ENCODE measurements around the gene KCNF1.

KCNF1 gene

DNA sequence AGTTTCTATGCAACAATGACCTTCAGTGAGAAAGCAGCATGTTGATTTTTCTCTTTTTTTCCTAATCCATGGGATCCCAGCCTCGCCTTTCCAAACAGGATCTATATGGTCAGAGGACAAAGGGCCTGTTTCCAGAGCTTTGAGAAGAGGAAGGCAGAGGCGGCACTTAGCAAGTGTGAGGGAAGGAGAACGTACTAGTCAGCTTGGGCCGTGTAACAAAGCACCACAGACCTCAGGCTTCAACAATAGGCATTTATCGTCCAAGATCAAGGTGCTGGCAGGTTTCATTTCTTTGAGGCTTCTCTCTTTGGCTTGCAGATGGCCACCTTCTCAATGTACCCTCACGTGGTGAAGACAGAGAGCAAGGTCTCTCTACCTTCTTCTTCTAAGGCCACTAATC lies 7.3 kb upstream of the KCNF1 start:
- TF ChIP-seq, protein P1, sequence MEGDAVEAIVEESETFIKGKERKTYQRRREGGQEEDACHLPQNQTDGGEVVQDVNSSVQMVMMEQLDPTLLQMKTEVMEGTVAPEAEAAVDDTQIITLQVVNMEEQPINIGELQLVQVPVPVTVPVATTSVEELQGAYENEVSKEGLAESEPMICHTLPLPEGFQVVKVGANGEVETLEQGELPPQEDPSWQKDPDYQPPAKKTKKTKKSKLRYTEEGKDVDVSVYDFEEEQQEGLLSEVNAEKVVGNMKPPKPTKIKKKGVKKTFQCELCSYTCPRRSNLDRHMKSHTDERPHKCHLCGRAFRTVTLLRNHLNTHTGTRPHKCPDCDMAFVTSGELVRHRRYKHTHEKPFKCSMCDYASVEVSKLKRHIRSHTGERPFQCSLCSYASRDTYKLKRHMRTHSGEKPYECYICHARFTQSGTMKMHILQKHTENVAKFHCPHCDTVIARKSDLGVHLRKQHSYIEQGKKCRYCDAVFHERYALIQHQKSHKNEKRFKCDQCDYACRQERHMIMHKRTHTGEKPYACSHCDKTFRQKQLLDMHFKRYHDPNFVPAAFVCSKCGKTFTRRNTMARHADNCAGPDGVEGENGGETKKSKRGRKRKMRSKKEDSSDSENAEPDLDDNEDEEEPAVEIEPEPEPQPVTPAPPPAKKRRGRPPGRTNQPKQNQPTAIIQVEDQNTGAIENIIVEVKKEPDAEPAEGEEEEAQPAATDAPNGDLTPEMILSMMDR (IDR thresholded peaks at IDR 0.05; ENCODE audit: low read depth, low read length) = no peak
- no peak overlapping the region for H3K4me3 ChIP-seq (ENCODE audit: low read depth, low read length)

DNA sequence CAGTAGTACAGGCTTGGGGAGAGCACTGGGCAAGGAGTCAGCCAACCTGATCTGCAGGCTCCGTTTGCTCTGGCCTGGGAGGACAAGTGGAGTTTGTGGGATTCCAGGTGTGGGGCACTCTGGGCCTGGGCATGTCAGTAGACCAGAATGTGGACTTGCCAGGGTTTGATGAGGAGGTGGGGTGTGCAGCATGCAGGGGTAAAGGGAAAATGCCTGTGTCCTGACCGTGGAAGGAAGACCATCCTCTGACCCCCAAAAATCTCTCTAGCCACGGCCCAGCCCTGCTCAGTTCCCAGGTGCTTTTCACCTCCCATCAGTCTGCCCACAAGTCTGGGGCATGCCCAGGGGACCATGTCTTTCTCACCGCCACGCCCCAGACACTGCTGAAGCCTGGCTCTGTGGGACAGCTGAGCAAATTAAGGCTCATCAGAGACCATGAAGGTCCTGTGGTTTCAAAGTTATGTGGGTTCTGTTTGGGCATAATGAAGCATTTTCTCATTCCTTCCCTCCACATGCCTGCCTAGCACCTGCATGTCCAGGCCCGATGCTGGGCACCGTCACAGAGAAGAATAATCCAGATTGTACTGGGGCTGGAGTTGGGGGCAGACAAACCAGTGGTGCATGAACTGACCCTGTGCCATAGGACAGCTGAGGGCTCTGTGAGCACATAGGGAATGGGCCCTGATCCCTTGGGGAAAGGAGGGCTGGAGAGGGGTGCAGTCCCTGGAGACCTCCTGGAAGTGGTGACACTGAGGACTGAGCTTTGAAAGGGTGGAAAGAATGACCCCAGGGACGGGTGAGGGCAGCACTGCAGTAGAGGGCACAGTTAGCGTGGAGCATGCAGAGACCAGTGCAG lies 6.5 kb upstream of the KCNF1 start:
- TF ChIP-seq, protein P1 (IDR thresholded peaks at IDR 0.05; ENCODE audit: low read depth, low read length) = no peak
- H3K4me3 ChIP-seq (ENCODE audit: low read depth, low read length) = no peak overlapping the region

DNA sequence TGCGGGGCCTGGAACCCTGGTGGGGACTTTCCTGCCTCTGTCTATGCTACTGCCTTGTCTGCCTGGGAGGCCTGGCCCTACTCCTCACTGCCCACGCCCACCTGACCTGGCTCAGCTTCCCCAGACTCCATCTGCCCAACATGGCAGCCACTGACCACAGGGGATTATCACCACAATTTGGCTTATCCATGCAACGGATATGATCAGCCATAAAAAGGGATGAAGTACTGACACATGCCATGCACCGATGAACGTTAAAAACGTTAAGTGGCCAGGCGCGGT lies 5.9 kb upstream of the KCNF1 start:
- H3K4me3 ChIP-seq (ENCODE audit: low read depth, low read length) = no peak overlapping the region
- TF ChIP-seq, protein P1 (IDR thresholded peaks at IDR 0.05; ENCODE audit: low read depth, low read length) = no peak

DNA sequence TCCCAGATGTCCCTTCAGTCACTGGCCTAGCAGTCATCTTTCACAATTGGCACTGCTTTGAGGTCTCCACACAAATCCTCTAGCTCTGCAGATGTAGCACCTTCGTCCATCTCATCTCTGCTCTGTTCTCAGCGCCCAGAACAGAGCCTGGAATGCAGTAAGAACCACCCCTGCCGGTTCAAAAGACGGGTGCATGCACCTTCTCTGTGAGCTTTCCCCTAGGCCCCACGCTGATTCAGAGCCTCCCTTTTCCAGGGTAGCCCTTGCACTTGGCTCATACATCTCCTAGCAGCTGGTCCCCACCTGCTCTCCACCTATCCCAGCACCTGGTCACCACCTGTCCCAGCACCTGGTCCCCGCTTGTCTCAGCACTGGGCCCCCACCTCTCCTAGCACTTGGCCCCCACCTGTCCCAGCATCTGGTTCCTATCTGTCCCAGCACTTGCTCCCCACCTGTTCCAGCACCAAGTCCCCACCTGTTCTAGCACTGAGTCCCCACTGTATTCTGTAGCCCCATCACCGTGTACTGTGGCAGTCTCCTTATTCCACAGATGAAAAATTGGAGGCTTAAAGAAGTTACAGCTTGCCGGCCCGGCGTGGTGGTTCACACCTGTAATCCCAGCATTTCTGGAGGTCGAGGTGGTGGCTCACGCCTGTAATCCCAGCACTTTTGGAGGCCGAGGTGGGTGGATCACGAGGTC lies 4.7 kb upstream of the KCNF1 start:
- H3K4me3 ChIP-seq (ENCODE audit: low read depth, low read length) = no peak overlapping the region
- TF ChIP-seq, protein P1 (IDR thresholded peaks at IDR 0.05; ENCODE audit: low read depth, low read length) = no peak

DNA sequence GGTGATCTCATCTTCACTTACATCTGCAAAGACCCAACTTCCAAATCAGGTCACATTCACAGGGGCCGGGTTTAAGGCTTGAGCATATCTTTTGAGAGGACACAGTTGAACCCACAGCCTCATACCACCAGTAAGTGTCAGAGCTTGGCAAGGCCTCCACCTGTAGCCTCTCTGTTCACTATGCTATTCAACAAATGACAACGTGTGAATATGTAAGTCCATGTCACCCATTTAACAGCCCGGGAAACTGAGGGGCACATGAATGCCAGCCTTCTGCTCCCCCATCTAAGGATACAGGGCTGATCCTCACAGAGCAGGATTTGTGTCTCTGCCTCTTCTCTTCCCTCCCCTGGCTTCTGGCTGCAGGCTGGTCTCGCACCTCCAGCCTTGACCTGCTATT lies 3.5 kb upstream of the KCNF1 start:
- TF ChIP-seq, protein P1 (IDR thresholded peaks at IDR 0.05; ENCODE audit: low read depth, low read length) = no peak
- no peak overlapping the region for H3K4me3 ChIP-seq (ENCODE audit: low read depth, low read length)

DNA sequence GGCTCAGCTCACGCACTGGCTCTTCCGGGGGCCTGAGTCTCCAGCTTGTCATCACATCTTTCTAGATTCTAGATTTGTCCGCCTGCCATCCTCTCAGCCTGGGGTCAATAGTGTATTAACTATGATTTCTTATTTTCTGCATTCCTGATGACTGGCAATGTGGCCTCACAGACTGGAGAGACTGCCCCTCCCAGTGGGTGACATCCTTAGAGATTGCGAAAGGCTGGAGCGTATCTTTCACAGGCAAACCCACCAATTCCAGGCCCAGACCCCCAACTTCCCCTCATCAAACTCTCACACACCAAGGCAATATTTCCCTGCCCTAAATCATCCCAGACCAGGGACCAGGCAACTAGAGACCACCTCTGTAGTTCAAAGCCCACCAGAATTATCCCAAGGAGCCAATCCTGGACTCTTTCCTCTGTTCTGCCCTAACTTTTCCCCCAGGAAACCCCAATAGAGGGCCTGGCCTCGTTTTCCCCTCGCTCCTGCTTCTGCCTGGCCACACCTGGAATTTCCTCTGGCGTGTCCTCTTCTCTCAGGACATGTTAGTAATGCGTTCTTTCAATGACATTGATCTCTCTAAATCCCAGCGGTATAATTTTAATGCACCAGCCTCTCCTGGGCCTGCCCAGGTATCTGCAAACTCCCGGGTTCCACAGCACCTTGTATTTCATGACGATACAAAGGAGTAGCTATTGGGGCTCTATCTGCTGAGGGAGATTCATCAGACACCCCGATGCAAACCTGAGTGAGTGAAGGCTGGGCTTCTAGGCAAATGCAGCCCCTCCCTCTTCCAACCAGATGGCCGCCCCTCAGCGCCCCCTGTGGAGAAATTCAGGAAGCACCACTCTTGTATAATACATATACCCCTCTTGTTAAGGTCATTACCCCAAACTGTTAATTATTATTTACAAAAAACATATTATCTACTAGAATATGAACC lies 2.4 kb upstream of the KCNF1 start:
- TF ChIP-seq, protein P1 (IDR thresholded peaks at IDR 0.05; ENCODE audit: low read depth, low read length) = peak; percentile 35
- no peak overlapping the region for H3K4me3 ChIP-seq (ENCODE audit: low read depth, low read length)
